ENCODE measurements around the gene LRRC57. TPM values are rescaled to one million over a fixed set of nuclear protein-coding genes. Genes with fewer than 3 reads are reported as not detected.

Gene LRRC57
- total and polyA plus RNA-seq, 2 donors (not counting 3 experiments of a cell fraction or from before 2014, with no cell fraction given): 13.4 to 39.2 TPM

DNA sequence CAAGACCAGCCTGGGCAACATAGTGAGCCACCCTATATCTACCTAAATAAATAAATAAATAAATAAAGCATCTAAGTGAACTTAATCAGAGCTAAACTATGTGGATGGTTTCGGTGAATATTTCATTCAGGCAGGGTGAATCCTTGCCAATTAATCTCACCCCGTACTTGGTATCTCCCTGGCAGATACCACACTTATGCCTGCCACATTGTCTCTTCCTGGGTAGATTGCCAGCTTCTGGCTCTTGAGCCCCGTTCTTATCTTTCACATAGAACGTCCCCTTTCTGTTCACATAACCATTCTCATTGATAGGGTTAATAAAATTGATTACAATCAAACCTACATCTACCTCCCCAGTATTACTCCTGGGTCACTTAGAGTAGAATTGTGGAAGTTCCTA lies 46.1 kb downstream of the LRRC57 start:
- DNase-seq (ENCODE audit: low read depth, low spot score) (no peak), FAIRE-seq (no peak)
- Histone ChIP-seq H3K9me1 (replicated peaks; ENCODE audit: control insufficient read depth, extremely low read depth, insufficient read depth, low read length) (no peaks in the 10 kb centered on the region), H4K20me1 (replicated peaks; ENCODE audit: control insufficient read depth, extremely low read depth, insufficient read depth, low read length) (no peaks in the 10 kb centered on the region), H3K9me3 (replicated peaks; ENCODE audit: control insufficient read depth, insufficient read depth, low read length) (no peaks in the 10 kb centered on the region), H3K27ac (ENCODE audit: insufficient read depth, low read depth, low read length) (no peak overlapping the region), H3K27me3 (ENCODE audit: control insufficient read depth in 2 of 2, insufficient read depth in 2 of 2, low read length in 2 of 2) (no peaks in the 10 kb centered on the region), H2AFZ (ENCODE audit: low read depth, low read length) (no peak overlapping the region), H3K36me3 (ENCODE audit: control insufficient read depth in 2 of 2, extremely low read depth in 1 of 2, insufficient read depth in 2 of 2, low read length in 2 of 2) (peaks cover 0 to 2% of the 10 kb centered on the region in 2 experiments), H3K79me2 (ENCODE audit: control insufficient read depth, insufficient read depth, low read length) (peaks cover 89% of the 10 kb centered on the region), H3K9ac (replicated peaks; ENCODE audit: extremely low read depth, insufficient read depth, low read length) (no peak overlapping the region), H3K4me2 (ENCODE audit: insufficient read depth, low read length) (no peak overlapping the region), H3K4me1 (ENCODE audit: control insufficient read depth, extremely low read depth, insufficient read depth, low read length) (peaks cover 47% of the 10 kb centered on the region), H3K4me3 (replicated peaks in 1 of 3; ENCODE audit: insufficient read depth in 1 of 3, low read depth in 1 of 3, low read length in 3 of 3) (no peak overlapping the region)
- ChIA-PET POLR2A (interaction anchor here (1.4 kb wide), 1 partner anchor 11 kb away, joined by 4 read pairs; the partner anchor contains the start of gene ZNF106), CTCF (interaction anchor here (0.7 kb wide), 1 partner anchor 626 kb away, joined by 3 read pairs; no protein-coding TSS in a partner anchor)
- dilution Hi-C loops (cut with MboI; ENCODE audit: extremely low pct_ligation_motif_present, low sequenced_read_pairs) (no loop called here), intact Hi-C loops (cut with micrococcal nuclease) (no loop called here)
- no peak for TF ChIP-seq FOS (IDR thresholded peaks at IDR 0.05; ENCODE audit: borderline replicate concordance, insufficient read depth, low read length)
- TF ChIP-seq POLR2AphosphoS5 (IDR thresholded peaks at IDR 0.05; ENCODE audit: insufficient read depth, low read depth, low read length): no peak
- TF ChIP-seq POLR2A (IDR thresholded peaks at IDR 0.05; ENCODE audit: low read depth, low read length): no peak
- TF ChIP-seq MYC (IDR thresholded peaks at IDR 0.05; ENCODE audit: low read depth, low read length): no peak
- TF ChIP-seq, protein P1, sequence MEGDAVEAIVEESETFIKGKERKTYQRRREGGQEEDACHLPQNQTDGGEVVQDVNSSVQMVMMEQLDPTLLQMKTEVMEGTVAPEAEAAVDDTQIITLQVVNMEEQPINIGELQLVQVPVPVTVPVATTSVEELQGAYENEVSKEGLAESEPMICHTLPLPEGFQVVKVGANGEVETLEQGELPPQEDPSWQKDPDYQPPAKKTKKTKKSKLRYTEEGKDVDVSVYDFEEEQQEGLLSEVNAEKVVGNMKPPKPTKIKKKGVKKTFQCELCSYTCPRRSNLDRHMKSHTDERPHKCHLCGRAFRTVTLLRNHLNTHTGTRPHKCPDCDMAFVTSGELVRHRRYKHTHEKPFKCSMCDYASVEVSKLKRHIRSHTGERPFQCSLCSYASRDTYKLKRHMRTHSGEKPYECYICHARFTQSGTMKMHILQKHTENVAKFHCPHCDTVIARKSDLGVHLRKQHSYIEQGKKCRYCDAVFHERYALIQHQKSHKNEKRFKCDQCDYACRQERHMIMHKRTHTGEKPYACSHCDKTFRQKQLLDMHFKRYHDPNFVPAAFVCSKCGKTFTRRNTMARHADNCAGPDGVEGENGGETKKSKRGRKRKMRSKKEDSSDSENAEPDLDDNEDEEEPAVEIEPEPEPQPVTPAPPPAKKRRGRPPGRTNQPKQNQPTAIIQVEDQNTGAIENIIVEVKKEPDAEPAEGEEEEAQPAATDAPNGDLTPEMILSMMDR (IDR thresholded peaks at IDR 0.05; ENCODE audit: extremely low read depth in 1 of 2, insufficient read depth in 1 of 2, low read depth in 1 of 2, low read length in 2 of 2): no peak
- TF ChIP-seq MAX (IDR thresholded peaks at IDR 0.05; ENCODE audit: insufficient read depth, insufficient read length): no peak
- BruUV-seq (replicated peaks): no TSS peak
